Activated CD4-positive, CD25-positive, alpha-beta regulatory T cell treated with anti-CD3 and anti-CD28 coated beads, Interleukin-2, amount 50 U/mL, for 16 hours (primary cell): Measurements from ENCODE around the gene ZNF66.
"Not testable (repeated sequence)": the region's sequence is repeated elsewhere in the genome, so short reads cannot be mapped to it uniquely, and the experiment has no call there.

Source experiments
- DNase-seq: peaks from one replicate; pipeline ENCODE4 v3.0.0-alpha.2; 2020; ENCODE audit warnings: low read depth, low spot score

ZNF66 gene

DNA sequence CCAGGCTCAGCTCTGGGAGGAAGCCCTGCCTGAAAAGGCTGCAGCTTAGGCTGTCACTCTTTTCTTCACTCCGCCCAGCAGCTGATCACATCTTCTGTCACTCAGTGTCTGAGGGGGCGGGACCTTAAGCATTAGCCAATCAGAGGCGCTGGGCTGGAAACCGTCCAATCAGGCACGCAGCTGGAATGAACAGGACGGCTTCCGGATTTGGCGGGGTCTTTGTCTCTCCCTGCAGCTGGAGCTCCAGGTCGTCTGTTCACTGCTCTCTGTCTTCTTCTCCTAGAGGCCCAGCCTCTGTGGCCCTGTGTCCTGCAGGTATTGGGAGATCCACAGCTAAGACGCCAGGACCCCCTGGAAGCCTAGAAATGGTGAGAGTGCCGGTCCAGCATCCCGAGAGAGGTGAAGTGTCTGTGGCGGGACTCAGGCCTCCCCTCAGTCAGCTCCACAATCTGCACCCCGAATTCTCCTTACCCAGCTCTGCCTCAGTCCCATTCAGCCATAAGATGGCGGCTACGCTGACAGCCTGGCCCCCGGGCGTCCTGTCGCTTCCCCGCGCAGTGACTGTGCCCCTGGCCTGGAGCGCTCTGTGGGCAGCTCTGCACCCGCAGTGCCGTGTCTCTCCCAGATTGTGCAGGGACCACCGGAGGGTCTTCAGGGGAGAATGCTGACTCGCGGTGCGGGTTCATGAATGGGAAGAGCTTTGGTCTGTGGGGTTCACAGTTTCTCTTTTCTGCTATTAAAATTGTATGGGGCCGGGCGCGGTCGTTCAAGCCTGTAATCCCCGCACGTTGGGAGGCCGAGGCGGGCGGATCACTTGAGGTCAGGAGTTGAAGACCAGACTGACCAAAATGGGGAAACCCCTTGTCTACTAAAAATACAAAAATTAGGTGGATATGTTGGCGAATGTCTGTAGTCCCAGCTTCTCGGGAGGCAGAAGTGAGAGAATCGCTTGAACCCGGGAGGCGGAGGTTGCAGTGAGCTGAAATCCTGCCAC, at the start of gene ZNF66:
ZNF66 (plus strand) TSS at position 222 of the 994 bp plus-strand sequence; CDS start at position 366, 144 bp downstream.
- peak; percentile 89 for DNase-seq

GRCh38 chr19:20750169-20750568, 25.9 kb upstream of the ZNF66 start:
- not testable (repeated sequence) for DNase-seq

DNA sequence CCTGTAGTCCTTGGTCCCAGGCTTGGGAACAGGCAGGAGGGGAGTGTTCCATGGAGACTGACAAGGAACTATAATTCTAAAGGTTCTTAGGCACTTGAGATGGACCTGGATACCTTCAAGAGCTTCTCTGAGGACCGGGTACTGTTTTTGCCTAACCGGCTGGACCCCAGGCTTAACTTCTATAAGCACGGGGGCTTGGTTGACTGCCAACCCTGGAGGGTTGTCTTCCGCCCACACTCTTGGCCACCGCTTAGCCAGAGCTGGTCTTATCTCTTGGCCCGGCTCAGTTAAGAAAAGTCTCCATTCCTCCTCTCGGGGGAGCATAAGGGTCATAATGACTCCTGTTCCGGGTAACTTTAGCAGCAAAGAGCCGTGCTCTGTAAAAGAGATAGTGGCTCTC, 23.8 kb upstream of the ZNF66 start:
- DNase-seq: not testable (repeated sequence)

GRCh38 chr19:20769225-20769736, 6.8 kb upstream of the ZNF66 start:
- not testable (repeated sequence) for DNase-seq

- DNase-seq: no peak
These were observed 11.7 kb downstream of the ZNF66 start for GRCh38 chr19:20787786-20788185.

- DNase-seq: no peak
These were observed 15.7 kb downstream of the ZNF66 start for GRCh38 chr19:20791806-20792205.

DNA sequence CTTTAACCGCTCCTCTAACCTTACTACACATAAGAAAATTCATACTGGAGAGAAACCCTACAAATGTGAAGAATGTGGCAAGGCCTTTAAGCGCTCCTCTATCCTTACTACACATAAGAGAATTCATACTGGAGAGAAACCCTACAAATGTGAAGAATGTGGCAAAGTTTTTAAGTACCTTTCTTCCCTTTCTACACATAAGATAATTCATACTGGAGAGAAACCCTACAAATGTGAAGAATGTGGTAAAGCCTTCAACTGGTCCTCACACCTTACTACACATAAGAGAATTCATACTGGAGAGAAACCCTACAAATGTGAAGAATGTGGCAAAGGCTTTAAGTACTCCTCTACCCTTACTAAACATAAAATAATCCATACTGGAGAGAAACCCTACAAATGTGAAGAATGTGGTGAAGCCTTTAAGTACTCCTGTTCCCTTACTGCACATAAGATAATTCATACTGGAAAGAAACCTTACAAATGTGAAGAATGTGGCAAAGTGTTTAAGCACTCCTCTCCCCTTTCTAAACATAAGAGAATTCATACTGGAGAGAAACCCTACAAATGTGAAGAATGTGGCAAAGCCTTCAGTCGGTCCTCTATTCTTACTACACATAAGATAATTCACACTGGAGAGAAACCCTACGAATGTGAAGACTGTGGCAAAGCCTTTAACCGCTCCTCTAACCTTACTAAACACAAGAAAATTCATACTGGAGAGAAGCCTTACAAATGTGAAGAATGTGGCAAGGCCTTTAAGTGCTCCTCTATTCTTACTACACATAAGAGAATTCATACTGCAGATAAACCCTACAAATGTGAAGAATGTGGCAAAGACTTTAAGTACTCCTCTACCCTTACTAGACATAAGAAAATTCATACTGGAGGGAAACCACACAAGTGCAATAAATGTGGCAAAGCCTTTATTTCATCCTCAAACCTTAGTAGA, 30.5 kb downstream of the ZNF66 start:
- DNase-seq: not testable (repeated sequence)

- no peak for DNase-seq
These were observed 64.3 kb downstream of the ZNF66 start for GRCh38 chr19:20840371-20840770.
